GM20000 (cell line): ENCODE data around the gene C3orf20.

Source experiments
- DNase-seq: peaks from one replicate; pipeline ENCODE4 v3.0.0; 2012; ENCODE audit warnings: low spot score
- TF ChIP-seq, protein P1 (sequence below): IDR thresholded peaks from 2 replicates; pipeline ENCODE4 v1.5.1; 2012; ENCODE audit warnings: mild to moderate bottlenecking, control low read depth; ENCODE audit errors: extremely low read depth, missing control alignments

The C3orf20 gene

DNA sequence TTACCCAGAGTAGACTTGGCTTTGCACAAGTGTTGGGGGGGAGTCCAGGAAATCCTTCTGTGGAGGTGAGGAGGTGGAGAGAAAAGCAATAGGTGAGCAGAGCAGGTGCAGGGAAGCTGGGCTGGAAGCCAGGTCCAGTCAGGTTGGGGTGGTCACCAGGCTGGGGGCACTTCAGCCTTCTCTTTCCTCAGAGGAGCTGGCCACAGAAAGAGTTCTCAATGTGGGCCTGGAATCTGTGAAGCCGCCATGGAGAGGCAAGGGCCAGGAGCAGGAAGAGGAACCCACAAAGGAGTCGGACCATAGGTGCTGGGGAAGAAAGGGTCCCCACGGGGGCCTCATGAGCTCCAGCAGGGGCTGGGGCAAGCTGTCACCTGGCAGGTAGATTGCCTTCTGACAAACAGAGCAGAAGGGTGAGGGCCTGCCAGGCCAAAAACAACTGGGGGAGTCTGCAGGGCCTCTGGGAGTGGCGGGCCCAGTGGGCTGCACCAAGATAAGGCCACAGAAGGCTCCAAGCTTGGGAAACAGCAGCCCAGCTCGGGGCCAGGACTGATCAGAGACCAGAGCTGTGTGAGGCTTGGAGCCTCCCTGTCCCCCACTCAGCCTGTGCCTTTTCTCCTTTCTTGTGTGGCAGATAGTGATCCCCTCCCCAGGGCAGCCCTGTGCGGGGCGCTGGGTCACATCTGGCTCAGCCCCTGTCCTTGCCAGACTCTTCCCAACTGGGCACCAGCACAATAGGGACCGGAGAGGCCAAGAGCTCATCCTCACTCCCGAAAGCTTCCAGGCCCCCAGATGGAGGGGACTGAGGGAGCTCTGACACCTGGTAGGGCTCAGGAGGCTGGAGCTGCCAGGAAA is 90.9 kb downstream of the C3orf20 start:
- DNase-seq, result no peak
- TF ChIP-seq, protein P1, sequence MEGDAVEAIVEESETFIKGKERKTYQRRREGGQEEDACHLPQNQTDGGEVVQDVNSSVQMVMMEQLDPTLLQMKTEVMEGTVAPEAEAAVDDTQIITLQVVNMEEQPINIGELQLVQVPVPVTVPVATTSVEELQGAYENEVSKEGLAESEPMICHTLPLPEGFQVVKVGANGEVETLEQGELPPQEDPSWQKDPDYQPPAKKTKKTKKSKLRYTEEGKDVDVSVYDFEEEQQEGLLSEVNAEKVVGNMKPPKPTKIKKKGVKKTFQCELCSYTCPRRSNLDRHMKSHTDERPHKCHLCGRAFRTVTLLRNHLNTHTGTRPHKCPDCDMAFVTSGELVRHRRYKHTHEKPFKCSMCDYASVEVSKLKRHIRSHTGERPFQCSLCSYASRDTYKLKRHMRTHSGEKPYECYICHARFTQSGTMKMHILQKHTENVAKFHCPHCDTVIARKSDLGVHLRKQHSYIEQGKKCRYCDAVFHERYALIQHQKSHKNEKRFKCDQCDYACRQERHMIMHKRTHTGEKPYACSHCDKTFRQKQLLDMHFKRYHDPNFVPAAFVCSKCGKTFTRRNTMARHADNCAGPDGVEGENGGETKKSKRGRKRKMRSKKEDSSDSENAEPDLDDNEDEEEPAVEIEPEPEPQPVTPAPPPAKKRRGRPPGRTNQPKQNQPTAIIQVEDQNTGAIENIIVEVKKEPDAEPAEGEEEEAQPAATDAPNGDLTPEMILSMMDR, result no peak

DNA sequence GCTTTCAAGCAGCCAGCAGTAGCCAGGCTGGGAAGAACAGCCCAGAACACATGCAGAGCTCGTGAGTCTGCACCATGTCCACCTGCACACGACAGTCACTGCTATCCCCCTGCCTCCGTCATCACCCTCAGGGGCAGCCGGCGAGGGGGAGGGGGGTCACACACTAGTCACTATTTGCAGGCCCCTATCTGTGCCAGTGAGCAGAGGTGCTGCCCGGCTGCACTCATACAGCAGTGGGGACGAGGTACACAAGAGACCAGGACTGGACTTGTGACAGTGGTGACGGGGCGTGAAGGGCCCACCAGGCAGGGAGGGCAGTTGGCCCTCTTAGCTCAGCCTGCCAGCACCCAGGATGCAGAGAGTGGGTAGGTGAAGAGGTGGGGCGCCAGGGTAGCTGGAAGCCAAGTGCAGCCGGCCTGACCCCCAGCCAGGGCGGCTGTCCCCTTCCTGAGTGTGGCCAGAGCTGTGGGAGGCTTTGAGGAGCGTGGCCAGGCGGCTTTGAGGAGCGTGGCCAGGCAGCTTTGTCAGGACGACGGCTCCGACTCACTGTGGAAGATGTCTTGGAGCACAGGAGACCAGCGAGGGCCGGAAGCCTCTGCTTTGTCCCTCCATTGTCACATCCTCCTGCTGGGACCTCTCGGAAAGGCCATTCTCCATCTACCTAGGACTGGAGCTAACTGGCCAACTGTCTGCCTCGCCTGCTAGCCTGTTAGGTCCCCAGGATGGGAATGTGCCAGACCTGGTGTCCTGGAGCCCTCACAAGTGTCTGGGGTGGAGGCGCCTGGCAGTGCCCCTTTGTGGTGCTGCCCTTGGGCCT is 91.7 kb downstream of the C3orf20 start:
- no peak for DNase-seq
- TF ChIP-seq, protein P1, result no peak

GRCh38 chr3:14767245-14768051 is 92.5 kb downstream of the C3orf20 start:
- TF ChIP-seq, protein P1, result no peak
- DNase-seq, result no peak

DNA sequence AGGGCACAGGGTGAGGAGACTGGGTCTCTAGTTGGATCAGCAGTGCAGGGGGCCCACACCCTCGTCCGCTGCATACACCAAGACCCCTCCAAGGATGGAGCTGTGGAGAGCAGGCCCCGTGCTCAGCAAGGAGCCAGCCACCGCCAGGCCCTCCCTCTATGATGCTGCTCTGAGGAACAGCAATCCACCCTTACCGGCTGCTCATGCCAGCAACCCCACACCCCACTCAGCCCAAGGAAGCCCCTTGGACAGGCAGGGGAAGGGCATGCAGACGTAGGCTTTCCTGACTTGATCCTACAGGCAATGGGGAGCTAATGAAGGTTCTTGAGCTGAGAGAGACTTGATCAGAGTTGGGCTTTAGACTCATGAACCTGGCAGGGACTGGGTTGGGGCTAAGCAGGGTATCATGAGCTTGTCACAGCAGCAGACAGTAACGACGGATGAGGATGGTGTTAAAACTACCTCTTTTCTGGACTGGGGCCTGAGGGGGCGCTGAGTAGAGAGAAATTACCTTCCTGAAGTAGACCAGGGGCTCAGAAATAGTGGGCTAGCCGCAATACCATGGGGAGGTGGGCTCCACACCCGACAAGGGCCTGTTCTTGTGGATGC is 93.3 kb downstream of the C3orf20 start:
- TF ChIP-seq, protein P1, result no peak
- no peak for DNase-seq

DNA sequence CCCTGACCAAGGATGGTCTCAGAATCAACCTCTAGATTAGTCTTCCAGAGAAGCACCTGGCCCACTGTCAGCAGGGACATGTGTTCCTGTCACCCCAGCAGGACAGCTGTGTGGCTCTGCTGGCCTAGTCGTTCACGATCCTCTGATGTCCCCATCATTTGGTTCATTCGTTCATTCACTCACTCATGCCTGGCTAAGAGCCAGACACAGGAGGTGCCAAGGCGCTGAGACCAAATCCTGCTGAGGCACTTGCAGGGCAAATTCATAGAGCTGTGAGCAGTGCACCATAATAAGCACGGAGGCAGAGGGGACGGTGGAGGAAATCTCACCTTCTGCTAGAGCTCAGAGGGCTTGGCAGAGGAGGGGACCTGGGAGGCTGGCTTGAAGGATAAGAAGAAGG is 93.9 kb downstream of the C3orf20 start:
- no peak for DNase-seq
- TF ChIP-seq, protein P1, result no peak

- TF ChIP-seq, protein P1, result no peak
- no peak for DNase-seq
Observed at GRCh38 chr3:14769544-14770325, 94.8 kb downstream of the C3orf20 start.
